Ectodermal cell (in vitro differentiated cells): ENCODE results near the gene CSNK1D.

Source experiments
- H3K27ac ChIP-seq: 2 replicates; pipeline ENCODE4 v1.7.0; 2013; ENCODE audit warnings: mild to moderate bottlenecking, low read depth, low read length; ENCODE audit not compliant: insufficient read depth, poor library complexity, severe bottlenecking
- H3K27me3 ChIP-seq: 2 replicates; pipeline ENCODE4 v1.7.0; 2013; ENCODE audit warnings: mild to moderate bottlenecking, low read length; ENCODE audit not compliant: insufficient read depth, control insufficient read depth, poor library complexity, severe bottlenecking
- H3K36me3 ChIP-seq: one replicate; pipeline ENCODE4 v1.7.0; 2013; ENCODE audit warnings: low read length; ENCODE audit not compliant: control insufficient read depth, insufficient read depth
- H3K4me1 ChIP-seq: one replicate; pipeline ENCODE4 v1.7.0; 2013; ENCODE audit warnings: low read length; ENCODE audit not compliant: control insufficient read depth, insufficient read depth
- H3K4me3 ChIP-seq: 2 replicates; pipeline ENCODE4 v1.7.0; 2013; ENCODE audit warnings: low read depth, low read length, control low read depth; ENCODE audit not compliant: insufficient read depth
- H3K9me3 ChIP-seq: 2 replicates; pipeline ENCODE4 v1.7.0; 2013; ENCODE audit warnings: mild to moderate bottlenecking, low read length, moderate library complexity; ENCODE audit not compliant: control insufficient read depth
- WGBS, 2 experiments: methylation state at CpG; one replicate each; pipeline ENCODE4 v1.1.7; 2013; ENCODE audit warnings: missing lambda C conversion rate in 2 of 2; 5-methylcytosine and 5-hydroxymethylcytosine counted together

The CSNK1D gene

DNA sequence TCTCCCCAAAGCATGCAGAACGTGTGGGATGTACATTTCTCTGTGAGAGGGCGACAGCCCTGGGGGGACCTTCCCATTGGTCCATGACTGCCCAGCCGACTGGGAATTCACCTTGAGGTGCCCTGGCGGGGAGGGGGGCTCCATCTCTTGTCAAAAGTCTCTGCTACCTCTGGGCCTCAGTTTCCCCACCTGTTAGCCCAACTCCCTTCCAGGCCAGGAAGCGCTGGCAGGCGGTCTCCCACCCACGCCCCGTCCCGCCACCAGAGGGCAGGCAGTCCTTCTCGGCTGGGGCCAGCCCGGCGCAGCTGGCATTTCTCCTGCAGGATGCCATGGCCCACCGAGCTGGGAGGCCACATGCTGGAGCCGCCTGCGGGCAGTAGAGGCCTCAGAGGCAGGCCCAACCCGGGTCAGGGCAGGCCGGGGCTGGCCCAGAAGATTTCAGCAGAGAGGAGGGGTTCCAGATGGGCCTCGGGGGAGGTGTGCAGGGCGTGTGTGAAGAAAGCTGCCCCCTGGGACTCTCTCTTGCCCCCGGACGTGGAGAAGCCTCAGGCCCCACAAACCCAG, 27.3 kb upstream of the CSNK1D start:
- H3K27me3 ChIP-seq = peaks cover 10% of the 10 kb centered on the region

DNA sequence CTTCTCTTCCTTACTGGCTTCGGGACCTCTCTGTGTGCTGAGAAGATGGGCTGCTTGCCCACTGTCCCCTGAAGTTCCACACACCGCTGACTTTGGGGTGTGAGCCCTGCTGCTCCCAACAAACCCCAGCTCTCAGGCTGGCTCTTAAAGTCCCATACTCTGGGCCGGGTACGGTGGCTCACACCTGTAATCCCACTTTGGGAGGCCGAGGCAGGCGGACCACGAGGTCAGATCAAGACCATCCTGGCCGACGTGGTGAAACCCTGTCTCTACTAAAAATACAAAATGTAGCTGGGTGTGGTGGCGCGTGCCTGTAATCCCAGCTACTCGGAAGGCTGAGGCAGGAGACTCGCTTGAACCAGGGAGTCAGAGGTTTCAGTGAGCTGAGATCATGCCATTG, 26.7 kb upstream of the CSNK1D start:
- H3K27ac ChIP-seq = no peak overlapping the region
- H3K27me3 ChIP-seq = peaks cover 10% of the 10 kb centered on the region
- H3K4me3 ChIP-seq = no peak overlapping the region
- H3K36me3 ChIP-seq = no peaks in the 10 kb centered on the region
- peaks cover 20% of the 10 kb centered on the region for H3K4me1 ChIP-seq
- no peaks in the 10 kb centered on the region for H3K9me3 ChIP-seq
- WGBS, 2 experiments = 90 to 95% methylated on average over 13 of the region's 13 CpGs

More for the DNA sequence above, 27.3 kb upstream of the CSNK1D start:
- H3K36me3 ChIP-seq = no peaks in the 10 kb centered on the region
- no peak overlapping the region for H3K4me3 ChIP-seq
- H3K4me1 ChIP-seq = peaks cover 25% of the 10 kb centered on the region
- no peak overlapping the region for H3K27ac ChIP-seq
- WGBS, 2 experiments = 60 to 63% methylated on average over 21 of the region's 21 CpGs
- no peaks in the 10 kb centered on the region for H3K9me3 ChIP-seq

DNA sequence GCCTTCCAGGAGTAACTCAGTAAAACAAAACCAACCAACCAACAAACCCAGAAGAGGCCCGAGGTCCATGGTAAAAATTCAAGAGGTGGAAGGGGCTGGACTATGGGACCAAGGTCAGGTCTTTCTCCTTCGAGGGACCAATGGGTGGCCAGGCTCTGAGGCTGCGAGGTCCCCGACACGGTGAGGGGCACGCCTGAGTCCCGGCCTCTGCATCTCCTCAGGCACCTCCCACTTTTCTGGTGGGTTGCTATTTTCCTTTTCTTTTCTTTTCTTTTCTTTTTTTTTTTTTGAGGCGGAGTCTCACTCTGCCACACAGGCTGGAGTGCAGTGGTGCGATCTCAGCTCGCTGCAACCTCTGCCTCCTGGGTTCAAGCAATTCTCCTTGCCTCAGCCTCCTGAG, 26.0 kb upstream of the CSNK1D start:
- H3K36me3 ChIP-seq = no peaks in the 10 kb centered on the region
- H3K9me3 ChIP-seq = no peaks in the 10 kb centered on the region
- WGBS, 2 experiments = 78 to 86% methylated on average over 10 of the region's 10 CpGs
- no peak overlapping the region for H3K4me3 ChIP-seq
- H3K4me1 ChIP-seq = peaks cover 14% of the 10 kb centered on the region
- peaks cover 10% of the 10 kb centered on the region for H3K27me3 ChIP-seq
- no peak overlapping the region for H3K27ac ChIP-seq

DNA sequence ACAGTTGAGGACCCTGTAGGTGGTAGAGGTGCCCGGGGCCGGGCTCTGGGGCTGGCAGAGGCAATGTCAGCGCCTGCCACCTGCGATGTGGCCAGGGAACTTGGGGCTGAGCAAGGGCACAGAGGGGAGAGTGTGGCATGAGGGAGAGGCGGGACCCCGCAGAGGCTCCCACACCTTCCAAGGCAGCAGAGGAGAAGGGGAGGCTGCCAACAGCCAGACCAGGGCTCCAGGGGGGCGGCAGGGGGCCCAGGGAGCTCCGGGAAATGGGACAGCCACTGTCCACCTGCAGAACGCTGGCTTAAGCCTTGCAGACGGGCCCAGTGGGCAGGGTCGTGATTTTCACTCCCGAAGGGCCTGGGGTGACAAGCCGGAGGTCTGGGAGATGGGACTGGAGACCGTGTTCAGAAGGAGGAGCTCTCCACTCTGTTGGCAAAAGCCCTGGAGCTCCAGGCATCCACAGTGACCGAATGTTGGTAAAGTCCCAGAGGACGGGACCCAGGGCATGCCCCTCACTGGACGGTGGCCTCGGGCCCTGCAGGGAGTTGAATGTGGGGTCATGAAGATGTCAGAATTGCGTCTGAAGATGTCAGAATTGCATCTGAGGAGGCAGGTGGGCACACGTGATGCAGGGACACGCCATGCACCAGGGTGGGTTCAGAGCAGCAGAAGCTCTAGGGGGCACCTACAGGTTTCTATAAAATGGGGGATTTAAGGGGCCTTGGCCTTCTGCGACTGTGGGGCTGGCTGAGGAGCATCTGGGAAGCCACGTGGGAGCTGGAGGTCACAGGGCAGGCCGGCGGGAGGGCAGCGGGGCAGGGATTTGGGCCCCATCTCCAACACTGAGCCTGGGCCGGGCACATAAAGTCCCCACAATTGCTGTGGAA, 25.3 kb upstream of the CSNK1D start:
- Histone ChIP-seq H3K36me3 (no peaks in the 10 kb centered on the region), H3K9me3 (no peaks in the 10 kb centered on the region), H3K4me3 (no peak overlapping the region), H3K27ac (no peak overlapping the region), H3K4me1 (peaks cover 9% of the 10 kb centered on the region), H3K27me3 (peaks cover 10% of the 10 kb centered on the region)
- WGBS, 2 experiments = 92% methylated on average over 27 of the region's 27 CpGs

DNA sequence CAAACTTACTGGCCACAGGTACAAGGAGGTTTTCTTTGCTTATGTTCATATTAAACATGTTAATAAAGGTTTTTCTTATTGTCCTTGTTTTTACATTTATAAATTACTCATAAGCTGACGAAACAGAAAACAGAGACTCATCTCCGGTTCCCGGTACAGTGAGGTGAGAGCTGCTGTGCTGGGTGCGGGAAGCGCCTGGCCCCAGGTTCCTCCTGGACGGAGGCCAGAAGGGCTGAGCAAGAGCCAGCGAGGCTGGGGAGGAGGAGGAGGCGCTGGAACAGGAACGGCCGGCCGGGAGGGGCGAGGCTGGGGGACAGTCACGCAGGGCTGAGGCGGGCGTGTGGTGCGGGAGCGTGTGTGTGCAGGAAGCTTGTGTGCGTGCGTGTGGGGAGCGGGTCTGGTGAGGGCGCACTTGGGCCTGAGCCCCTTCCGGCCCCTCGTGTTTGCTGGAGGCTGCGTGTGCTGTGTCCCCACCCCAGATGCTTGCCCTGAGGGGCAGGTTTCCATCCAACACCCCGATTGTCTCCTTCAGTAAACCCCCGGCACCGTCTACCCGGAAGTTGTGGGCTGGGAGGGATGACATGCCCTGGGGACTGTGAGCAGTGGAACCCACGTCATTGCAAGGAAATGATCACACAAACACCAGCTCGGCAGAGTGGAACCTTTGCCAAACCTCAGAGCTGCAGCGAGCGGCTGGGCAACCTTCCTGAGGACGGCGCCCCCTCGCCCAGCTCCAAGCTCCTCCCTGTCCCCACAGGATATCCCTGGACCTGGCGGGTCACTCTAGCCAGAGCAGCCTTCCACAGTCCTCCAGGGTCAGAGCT, 24.4 kb upstream of the CSNK1D start:
- H3K27ac ChIP-seq = no peak overlapping the region
- 78 to 79% methylated on average over 36 of the region's 36 CpGs for WGBS, 2 experiments

DNA sequence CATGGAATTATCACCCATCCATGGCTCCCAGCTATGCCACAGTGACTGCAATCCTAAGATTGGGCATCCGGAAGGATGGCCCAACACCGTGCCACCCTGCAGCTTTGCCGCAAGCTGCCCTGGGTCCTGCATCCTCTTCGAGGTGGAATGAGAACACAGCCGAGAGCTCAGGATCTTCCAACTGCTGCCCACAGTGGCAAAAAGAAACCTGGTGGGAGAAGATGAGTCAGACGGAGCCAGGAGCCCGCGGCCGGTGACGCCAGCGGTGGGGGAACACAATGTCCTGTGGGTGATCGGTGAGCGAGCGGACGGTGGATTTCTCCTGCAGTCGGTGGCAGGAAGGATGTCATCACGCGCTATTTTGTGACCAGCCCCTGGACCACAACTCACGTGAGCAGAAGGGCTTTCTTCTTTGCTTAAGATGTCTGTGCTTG, 23.8 kb upstream of the CSNK1D start:
- H3K27me3 ChIP-seq = peaks cover 10% of the 10 kb centered on the region
- H3K4me1 ChIP-seq = peaks cover 5% of the 10 kb centered on the region
- H3K36me3 ChIP-seq = no peaks in the 10 kb centered on the region
- no peak overlapping the region for H3K4me3 ChIP-seq
- H3K9me3 ChIP-seq = no peaks in the 10 kb centered on the region
- WGBS, 2 experiments = 88 to 90% methylated on average over 19 of the region's 19 CpGs
- no peak overlapping the region for H3K27ac ChIP-seq

More for the DNA sequence above, 24.4 kb upstream of the CSNK1D start:
- H3K4me1 ChIP-seq = peaks cover 8% of the 10 kb centered on the region
- no peaks in the 10 kb centered on the region for H3K36me3 ChIP-seq
- no peaks in the 10 kb centered on the region for H3K9me3 ChIP-seq
- peaks cover 10% of the 10 kb centered on the region for H3K27me3 ChIP-seq
- H3K4me3 ChIP-seq = no peak overlapping the region

DNA sequence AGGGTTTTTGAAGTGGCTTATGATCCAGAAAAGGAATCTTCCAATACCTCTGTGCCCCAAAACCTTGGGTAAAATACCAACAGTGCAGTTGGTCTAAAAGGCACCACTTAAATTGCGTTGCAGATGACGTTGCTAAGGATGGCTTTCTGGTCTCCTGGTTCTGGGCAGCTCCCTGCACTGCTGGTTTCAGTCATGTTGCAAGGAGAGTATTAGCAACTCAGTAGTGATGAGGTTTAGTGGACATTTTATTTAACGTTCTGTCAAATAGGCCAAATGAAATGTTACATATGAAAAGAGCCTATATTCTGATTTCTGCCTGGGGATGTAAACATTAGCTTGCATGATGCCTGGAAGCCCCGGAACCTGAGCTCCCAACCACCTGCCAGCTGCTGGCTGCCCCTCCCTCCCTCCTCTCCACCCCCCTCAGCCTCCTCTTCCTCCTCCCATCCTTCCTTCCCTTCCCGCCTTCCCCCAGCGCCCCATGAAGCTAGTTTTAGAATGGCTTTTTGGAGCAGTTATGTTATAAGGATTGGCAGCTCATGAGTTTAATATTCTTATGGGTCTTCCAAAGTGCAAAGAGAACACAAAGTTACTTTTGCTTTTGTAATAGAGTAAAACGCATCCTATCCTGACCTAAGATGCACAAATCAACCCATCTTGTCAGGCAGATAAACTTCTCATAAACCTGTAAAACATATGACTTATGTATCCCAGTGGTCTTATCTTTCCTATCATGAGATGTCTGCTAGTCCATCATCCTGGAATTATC, 23.2 kb upstream of the CSNK1D start:
- 69 to 75% methylated on average over 5 to 6 of the region's 7 CpGs for WGBS, 2 experiments
- no peak overlapping the region for H3K4me3 ChIP-seq
- peaks cover 5% of the 10 kb centered on the region for H3K4me1 ChIP-seq
- no peak overlapping the region for H3K27ac ChIP-seq
- no peaks in the 10 kb centered on the region for H3K9me3 ChIP-seq
- no peaks in the 10 kb centered on the region for H3K36me3 ChIP-seq
- H3K27me3 ChIP-seq = peaks cover 10% of the 10 kb centered on the region

DNA sequence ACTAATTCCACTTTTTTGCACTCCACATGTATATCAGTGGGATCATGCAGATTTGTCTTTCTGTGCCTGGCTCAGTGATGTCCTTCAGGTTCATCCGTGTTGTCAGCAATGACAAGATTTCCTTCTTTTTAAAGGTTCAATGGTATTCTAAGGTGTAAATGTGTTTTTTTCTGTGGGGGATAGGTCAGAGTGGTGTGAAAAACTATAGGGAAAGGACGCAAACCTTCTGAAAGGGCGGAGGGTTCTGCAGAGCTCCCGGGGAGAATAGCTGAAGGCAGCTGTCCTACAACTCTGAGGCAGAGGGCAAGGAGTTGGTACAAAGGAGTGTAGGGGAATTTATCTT, 21.9 kb upstream of the CSNK1D start:
- 88 to 90% methylated on average over 4 of the region's 4 CpGs for WGBS, 2 experiments
- Histone ChIP-seq H3K27me3 (peaks cover 10% of the 10 kb centered on the region), H3K36me3 (no peaks in the 10 kb centered on the region), H3K4me1 (peaks cover 5% of the 10 kb centered on the region), H3K27ac (no peak overlapping the region), H3K4me3 (no peak overlapping the region), H3K9me3 (no peaks in the 10 kb centered on the region)

DNA sequence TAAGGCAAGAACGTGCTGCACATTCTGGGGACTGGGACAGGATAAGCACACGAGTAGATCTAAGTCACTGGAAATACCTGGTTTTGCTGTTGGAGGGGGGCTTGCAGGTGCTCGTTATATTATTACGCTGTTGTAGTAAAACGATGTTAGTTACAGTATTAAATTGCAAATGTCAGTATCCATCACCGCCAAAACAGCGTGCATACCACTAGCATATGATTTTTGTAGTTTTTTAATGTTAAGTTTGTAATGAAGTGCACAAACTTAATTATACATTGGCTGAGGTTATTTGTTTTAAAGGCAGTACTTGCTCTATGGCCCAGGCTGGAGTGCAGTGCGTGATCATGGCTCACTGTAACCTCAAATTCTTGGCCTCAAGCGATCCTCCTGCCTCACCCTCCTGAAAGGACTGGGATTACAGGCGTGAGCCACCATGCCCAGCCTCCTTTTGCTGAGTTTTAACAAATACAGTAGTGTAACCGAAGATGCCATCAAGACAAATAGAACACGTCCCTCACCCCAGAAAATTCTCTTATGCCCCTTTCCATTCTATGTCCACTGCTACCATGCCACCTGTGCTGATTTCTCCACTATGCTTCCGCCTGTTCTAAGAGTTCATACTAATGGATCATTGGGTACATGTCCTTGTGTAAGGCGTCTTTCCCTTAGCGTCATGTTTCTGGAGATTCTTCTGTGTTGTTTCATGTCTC, 20.7 kb upstream of the CSNK1D start:
- H3K4me3 ChIP-seq = peak overlapping the region; percentile 39

More for the DNA sequence above, 20.7 kb upstream of the CSNK1D start:
- Histone ChIP-seq H3K27me3 (peaks cover 10% of the 10 kb centered on the region), H3K36me3 (no peaks in the 10 kb centered on the region), H3K9me3 (no peaks in the 10 kb centered on the region), H3K27ac (no peak overlapping the region), H3K4me1 (peaks cover 5% of the 10 kb centered on the region)
- WGBS, 2 experiments = 91 to 92% methylated on average over 15 of the region's 15 CpGs
